Stimulated activated CD4-positive, alpha-beta T cell treated with anti-CD3 and anti-CD28 coated beads, Interleukin-2, amount 100 ng/mL, for 48 hours (primary cell): Measurements from ENCODE around the gene TPK1.
"Not testable (repeated sequence)": the region's sequence is repeated elsewhere in the genome, so short reads cannot be mapped to it uniquely, and the experiment has no call there.

ENCODE experiments used
- DNase-seq, 2 donors: peaks; one replicate each; pipeline ENCODE4 v3.0.0-alpha.2; 2020

Gene TPK1

DNA sequence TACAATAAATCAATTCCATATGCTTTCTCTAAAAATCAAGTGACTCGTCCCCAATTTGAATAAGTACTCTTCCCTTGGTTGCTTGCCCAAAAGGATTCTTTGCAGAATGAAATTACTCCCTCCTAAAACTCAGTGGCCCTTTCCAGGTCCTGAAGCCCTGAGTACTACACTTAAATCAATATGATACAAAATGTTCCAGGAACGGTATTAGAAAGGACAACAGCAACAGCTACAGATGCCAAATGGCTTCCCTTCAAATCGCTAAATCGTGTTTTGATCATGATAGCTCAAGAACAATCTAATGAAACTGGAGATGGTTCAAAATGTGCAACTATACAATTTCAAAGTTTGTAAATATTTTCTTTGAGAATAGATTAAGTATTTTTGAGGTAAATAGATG lies 59.4 kb downstream of the TPK1 start:
- DNase-seq, result no peak

DNA sequence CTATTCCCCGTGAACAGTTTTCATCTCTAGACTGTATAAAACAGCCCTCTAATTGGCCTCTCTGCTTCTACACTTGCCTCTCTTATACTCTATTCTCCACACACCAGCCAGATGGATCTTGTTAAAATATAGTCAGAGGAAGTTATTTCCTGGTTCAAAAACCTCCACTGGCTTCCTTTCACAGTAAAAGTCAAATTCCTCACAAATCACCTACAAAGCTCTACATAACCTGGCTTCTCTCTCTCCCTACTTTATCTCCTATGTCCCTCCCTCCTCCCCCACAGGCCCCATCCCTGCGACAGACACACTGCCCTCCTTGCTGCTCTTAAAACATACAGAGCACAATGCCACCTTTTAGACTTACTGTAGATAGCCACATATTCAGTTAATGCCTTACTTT lies 60.1 kb downstream of the TPK1 start:
- no peak for DNase-seq

DNA sequence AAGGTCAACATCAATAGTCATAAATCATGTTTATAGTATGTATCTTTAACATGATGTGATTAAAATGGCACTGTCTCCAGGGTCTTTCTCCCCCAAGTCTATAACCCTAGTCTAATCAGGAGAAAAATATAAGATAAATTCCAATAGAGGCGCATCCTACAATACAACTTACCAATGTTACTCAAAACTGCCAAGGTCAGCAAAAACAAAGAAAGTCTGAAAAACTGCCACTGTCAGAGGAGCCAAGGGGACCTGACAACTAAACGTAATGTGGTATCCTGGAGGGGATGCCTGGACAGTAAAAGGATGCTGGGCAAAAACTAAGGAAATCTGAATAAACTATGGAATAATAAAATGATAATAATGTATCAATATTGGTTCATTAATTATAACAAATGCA lies 63.9 kb downstream of the TPK1 start:
- no peak for DNase-seq

DNA sequence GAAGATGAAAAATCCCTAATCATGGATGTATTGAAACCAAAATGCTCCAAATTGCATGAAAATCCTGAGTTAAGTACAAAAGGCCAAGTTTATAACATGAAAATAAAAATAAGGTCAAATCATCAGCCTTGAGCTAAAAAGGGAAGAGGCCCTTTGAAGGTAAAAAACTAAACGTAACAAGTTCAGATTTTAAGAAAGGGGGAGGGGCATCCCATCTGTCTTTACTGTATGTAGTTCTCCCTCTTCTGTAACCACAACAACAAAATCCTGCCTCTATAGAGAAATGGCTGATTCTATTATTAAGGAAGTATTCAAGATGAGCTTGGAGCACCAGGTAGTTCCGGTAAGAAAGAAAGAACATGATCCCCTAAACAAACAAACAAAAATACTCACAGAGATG lies 64.7 kb downstream of the TPK1 start:
- DNase-seq, result no peak

DNA sequence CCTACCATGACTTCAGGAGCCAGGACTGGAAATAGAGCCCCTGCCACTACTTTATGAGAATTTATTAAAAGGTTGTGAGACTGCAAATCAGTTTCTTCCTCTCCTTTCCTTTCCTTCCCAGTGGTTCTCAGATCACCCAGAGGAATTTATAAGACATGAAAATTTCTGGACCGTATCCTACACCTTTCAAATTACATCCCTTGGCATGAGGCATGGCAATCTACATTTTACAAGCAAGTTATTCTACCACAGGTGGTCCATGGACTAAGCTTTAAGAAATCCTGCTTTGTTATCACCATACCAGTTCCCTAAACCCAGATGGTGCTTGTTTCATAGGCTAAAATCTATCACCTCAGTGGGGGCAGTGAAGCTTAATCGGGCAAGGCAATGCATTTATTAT lies 66.5 kb downstream of the TPK1 start:
- DNase-seq, result no peak

DNA sequence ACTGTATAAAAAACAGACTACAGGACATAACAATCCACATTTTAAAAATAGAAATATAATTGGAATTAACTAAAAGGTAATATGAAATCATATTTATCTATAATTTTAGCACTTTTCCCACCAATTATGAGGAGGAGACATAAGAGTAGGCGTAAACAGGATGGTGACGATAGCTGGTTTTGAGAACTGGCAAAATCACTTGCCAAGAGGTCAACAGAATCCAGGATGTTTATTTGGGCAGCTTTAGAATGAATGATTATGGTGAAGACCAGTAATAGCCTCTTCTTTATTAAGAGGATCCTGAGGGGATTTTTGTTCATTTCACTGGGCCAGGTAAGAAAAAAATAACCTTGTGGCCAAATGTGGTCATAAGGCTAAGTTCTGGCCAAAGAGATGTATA lies 67.2 kb downstream of the TPK1 start:
- no peak for DNase-seq

DNA sequence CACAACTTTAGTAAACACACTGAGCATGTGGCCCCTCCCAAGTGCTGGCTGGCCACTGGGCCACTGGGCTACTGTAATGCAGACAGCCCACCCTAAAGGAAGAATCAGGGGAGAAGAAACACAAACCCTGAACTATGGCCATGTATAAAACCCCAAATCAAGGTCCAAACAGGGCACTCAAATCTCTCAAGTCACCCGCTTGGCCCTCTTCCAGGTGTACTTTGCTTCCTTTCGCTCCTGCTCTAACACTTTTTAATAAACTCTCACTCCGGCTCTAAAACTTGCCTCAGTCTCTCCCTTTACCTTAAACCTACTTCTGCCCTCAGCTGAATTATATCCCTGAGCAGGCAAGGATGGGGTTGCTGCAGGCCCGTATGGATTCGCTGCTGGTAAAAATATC lies 72.6 kb downstream of the TPK1 start:
- DNase-seq, result no peak

DNA sequence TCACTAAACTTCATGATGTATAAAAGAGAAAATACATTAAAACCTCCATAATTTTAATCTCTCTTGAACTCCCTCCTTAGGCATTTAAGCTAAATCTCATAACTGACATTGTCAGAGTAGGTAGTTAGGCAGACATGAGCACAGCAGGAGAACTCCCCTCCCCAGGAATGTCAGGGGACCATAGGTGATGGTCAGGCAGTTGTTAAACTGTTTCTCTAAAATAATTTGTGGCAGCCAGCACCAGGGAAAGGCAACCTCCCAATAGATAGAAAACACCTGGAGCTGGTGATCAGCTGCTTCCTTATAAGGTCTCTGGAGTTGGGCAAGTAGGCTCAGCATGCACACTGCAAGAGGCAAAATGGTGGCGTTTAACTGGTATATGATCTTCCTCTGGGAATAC lies 73.0 kb downstream of the TPK1 start:
- no peak for DNase-seq

DNA sequence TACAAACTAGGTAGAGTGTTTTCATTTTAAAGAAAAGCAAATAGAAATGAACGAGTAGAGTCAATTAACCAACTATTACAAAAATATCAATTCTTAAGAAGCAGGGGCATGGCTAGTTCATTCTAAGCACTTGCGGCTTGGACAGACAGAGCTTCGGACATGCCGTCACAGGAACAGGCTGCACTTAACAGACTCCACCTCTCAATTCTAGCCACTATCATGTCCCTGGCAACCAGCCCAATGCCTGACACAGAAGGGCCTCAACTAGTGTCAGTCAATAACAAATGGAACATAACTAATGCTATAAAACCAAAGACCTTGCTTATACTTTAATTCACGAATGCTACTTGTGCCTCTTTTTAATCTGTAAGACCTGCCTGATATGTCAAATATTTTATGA lies 74.4 kb downstream of the TPK1 start:
- no peak for DNase-seq

DNA sequence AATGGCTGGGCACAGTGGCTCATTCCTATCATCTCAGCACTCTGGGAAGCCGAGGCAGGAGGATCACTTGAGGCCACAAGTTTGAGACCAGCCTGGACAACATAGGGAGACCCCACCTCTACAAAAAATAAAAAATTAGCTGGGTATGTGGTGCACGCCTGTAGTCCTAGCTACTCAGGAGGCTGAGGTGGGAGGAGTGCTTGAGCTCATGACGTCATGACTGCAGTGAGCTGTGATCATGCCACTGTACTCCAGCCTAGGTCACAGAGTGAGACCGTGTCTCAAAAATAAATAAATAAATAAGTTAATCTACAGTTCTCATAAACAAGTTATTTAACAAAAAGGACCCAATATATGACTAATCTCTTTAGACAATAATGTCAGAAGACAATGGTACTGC lies 76.2 kb downstream of the TPK1 start:
- no peak for DNase-seq

DNA sequence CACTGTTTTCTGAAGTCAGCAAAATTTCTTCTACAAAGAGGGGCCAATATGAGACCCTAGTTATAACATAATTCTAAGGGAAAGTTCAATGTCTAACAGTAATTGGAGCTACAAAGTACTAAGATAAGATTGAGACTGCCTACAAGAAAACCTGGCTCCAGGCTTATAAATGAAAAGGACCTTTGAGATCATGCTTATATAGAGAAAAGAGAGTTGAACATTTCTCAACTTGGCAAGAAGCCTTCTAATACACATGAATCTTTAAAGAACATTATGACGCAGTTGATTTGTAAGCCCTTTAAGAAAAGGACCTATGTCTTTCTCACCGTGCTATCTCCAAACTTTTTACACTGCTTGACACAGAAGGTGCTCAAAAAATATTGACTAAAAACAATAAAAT lies 87.9 kb downstream of the TPK1 start:
- no peak for DNase-seq

DNA sequence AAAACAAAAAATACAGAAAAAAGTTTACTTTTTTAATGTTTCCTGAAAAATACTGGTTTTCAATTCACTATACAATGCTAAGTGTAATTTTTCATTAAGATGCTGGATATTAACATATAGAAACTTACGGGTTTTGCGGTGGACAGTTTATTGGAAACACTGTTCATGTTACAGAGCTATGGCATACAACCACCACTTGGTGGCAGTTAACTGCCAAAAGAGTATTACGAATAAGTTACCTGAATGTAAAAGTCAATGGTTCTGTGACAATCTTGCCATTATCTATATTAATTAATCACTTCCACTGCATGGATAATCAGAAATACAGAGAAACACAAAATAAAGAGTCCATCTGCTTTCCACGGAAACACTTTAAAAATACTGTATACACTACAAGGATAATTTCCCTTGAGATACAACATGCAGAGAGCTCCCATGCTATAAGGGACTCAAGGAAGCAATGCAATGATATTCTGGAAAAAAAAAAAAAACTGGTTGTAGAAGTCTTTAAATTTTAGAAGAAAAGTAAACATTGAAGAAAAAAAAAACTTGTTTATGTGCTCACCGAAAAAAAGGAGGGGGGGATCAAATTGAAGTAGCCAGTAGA lies 97.0 kb downstream of the TPK1 start:
- DNase-seq, result peak in 1 of 2 donors; percentile 2

DNA sequence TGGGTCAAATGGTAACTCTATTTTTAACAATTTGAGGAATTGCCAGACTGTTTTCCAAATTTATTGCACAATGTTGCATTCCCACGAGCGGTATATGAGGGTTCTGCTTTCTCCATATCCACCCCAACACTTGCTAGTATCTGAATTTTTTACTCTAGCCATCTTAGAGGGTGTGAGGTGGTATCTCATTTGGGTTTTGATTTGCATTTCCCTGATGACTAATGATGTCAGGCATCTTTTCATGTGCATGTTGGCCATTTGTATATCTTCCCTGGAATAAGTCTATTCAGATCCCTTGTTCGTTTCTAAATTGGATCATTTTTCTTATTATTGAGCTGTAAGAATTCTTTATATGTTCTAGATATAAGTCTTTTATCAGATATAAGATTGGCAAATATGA lies 97.7 kb downstream of the TPK1 start:
- no peak for DNase-seq

DNA sequence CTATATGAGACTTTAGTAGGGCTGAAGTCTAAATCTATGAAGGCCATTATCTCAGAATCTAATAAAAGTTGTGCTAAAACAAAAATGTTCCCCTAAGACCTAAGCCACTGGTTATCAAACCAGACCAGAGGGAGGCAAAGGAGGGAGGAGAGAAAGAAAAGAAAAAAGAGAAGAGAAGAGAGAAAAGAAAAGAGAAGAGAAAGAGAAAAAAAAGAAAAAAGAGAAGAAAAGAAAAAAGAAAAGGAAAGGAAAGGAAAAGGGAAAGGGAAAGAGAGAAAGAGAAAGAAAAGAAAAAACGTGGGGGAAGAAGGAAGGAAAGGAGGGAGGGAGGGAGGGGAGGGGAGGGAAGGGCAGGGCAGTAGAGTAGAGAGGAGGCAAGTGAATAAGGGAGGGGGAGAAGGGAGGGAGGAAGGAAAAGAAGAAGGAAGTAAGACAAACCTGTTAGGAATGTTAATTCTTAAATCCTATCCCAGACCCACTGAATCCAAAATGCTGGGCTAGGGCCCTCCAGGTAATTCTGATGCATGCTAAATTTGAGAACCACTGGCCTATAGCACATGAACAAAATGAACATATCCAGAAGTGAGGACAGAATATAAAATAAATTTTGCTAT lies 98.9 kb downstream of the TPK1 start:
- DNase-seq, result no peak

DNA sequence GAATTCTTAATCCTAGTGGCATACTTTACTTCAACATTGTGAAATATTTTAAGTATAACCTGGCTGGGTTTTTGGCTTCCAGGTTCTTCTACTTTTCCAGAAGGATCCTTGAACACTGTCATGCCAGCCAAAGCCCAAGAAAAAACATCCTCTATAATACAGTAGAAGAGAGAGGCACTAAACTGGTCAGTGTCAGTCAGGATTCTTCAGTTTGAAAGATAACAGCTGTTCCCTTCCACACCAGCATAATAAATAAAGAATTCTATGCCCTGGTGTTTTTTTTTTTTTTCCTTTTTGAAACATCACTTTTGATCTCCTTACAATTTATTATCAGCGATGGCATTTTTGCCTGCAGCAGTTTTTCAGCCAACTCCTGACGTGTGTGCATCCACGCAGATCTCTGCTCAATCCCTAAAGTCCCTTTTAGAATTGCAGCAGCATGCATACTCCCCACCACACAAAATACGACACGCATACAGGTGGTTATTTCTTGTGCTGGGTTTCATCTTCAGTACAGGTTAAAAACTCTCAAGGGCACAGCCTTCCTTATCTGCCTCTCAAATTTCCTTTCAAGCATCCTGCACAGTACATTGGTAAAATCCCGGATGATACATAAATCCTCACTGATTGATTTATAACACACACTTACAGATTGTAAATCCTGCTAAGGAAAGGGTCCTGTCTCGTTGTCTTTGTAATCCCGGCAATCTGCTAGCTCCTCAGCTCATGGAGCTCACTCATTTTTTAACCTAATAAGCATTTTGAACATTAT lies 100.2 kb downstream of the TPK1 start:
- DNase-seq, result no peak

DNA sequence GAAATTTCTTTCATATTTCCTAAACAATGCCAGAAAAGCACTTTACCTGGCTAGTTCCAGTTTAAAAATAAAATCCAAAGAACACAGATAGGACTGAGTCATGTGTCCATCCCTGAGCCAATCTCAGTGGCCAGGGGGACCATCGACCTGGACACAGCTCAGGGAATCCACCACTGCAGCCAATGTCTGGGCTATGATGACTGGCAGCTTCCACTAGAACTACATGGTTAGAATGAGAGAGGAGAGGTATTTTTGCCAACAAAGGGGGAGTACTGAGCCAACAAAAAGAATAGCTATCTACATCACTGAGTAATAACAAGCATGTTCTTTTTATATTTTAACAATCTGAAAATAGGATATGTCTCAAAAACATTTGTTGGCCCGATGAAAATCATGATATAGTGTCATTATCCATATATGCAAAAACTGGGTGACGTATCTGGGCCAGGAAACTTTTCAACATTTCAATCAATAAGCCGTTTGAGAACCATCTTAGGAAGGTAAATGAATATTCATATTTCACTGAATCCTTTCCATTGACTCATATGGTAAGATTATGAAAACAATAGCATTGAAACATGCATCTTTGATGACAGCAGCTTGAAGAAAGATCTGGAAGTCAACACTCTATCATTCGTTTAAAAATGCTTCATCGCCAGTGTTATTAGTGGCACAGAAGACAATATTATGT lies 104.0 kb downstream of the TPK1 start:
- DNase-seq, result no peak

DNA sequence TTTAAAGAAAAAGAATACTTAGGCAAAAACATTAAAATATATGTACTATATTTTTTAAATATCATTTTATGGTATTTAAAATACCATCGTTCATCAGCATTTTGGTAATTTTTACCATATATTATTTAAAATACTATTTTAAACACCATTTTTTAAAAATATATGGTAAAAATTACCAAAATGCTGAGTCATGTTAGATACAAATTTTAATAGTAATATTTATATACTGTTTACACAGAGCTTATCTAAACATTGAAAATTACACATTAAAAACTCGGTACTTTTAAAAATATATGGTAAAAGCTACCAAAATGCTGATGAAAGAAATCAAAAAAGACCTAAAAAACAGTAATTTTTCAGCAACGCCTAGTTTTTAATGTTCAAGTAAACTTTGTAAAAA lies 105.6 kb downstream of the TPK1 start:
- DNase-seq, result no peak

DNA sequence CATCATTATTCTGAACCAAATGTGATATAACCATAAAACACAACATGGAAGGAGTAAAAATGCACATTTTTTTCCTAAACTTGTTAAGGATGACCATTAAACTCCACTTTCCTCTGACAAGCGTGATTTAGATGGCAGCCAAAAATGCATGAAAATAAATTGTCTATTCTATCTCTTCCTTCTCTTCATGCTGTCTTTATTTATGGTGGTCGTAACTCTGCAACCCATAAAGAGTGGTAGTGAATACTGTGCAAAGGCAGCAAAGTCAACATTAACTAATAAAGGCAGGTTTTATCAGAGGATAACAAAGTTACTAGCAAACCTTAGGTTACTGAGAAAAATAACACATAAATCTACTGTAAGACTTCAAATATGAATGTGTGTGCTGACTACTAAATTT lies 106.6 kb downstream of the TPK1 start:
- no peak for DNase-seq

DNA sequence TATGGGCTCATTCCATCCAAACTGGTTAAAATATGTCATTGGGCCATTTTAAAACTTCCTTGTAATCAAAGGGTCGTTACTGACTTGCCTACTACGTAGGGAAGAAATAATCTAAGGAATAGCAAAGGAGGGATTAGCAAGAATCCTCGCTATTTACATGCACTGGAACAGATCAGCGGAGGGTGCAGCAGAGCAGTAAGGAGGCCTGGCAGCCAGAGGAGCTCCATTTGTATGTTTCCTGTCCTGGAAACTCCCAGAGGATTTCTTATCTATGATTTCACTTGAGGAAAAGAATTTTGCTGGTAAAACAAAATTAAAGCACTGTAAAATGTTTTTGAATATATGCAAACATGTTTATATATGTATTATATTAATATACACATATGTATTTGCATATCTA lies 107.3 kb downstream of the TPK1 start:
- DNase-seq, result no peak

DNA sequence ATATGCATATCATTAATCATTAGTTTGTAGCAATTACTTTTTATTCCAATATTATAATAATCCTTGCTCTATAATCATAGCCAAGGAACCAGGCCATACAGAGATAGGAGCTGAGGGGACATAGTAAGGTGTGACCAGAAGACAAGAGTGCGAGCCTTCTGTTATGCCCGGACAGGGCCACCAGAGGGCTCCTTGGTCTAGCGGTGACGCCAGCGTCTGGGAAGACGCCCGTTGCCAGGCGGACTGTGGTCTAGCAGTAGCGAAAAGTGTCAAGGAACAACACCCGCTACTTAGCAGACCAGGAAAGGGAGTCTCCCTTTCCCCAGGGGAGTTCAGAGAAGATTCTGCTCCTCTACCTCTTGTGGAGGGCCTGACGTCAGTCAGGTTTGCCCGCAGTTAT lies 109.0 kb downstream of the TPK1 start:
- DNase-seq, result not testable (repeated sequence)

DNA sequence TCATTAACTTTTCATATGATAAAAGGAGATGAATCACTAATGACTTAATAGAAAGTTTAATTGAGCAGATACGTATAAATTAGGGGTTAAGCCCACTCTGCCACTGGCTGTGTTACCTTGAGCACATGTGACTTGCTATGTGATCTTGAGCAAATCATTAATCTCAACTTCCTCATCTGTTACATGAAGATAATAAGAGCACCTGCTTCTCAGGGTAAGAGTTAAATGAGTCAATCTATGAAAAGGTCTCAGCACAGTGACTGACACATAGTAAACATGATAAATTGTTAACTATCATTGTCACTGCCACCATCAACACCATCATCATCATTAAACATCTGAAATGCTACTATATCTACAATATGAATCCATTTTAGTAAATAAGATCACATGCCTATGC lies 110.8 kb downstream of the TPK1 start:
- DNase-seq, result no peak

DNA sequence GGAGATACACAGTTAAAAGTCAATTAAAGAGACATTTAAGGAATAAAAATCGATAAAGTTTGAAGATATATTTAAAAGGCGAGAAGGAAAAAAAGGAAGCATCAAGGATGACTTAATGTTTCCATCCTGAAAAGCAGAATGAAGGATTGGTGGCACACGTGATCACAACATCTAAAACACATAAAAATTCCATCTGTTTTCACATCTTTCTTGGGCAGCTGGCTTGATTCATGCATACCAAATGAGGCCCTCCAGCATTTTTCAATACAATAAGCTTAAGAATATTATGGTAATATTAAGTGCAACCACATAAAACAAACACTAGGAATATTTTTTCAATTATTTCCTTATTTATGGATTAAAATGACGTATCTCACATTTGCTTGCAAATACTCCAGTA lies 112.6 kb downstream of the TPK1 start:
- DNase-seq, result no peak

DNA sequence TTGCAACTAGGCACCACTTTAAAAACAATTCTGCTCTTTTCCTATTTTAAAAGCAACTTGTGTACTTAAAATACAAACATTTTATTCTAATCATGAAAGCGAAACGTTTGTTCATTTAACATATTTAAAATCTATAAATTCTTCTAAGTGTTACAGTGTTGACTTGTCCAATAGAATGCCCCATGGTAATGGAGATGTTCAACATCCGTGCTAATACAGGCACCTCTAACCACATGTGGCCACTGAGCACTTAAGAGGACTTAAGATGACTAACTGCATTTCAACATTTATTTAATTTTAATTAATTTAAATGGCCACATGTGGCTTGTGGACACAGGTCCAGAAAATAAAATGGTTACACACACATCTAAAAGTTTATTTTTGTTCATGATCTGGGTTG lies 115.1 kb downstream of the TPK1 start:
- no peak for DNase-seq

DNA sequence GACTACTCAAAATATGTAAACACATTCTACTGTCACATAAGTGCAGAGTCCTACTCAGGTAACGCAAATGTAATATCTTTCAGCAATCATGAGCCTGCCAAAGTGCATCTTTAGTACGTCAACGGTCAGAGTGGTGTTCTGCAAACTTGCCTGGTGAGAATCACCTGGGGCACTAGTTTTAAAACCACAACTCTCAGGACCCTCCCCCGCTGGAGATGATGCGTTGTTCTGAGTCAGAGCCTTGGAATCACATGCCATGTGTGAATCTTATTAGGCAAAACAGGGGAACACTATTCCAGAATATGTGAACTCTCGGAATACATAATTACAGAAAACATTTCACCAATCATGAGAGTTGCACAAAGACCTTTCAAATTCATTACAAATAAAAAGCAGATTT lies 115.7 kb downstream of the TPK1 start:
- no peak for DNase-seq
